Sigmoid colon (tissue), 7 donors: Measurements from ENCODE around the gene SULT1A1. TPM values are rescaled to one million over a fixed set of nuclear protein-coding genes. Genes with fewer than 3 reads are reported as not detected.
"Not testable (repeated sequence)": the region's sequence is repeated elsewhere in the genome, so short reads cannot be mapped to it uniquely, and the experiment has no call there.

ENCODE experiments used
- DNase-seq: peaks from one replicate; pipeline ENCODE4 v3.0.0-alpha.2; 2019
- H3K27ac ChIP-seq, 4 donors: fragments of 200-600 bp; sonication (generic); one replicate each; pipeline ENCODE4 v1.5.1; 2016 to 2019; ENCODE audit warnings: mild to moderate bottlenecking in 1 of 4
- H3K27me3 ChIP-seq, 3 donors: fragments of 200-600 bp; sonication (generic); one replicate each; pipeline ENCODE4 v1.5.1; 2019; ENCODE audit warnings: mild to moderate bottlenecking in 1 of 3
- H3K36me3 ChIP-seq, 4 donors: fragments of 200-600 bp; sonication (generic); one replicate each; pipeline ENCODE4 v1.5.1; 2016 to 2019
- H3K4me1 ChIP-seq, 4 donors: fragments of 200-600 bp; sonication (generic); one replicate each; pipeline ENCODE4 v1.5.1; 2017 to 2019
- H3K4me3 ChIP-seq, 4 donors: fragments of 200-600 bp; sonication (generic); one replicate each; pipeline ENCODE4 v1.5.1; 2017 to 2019; ENCODE audit warnings: mild to moderate bottlenecking in 2 of 4, moderate library complexity in 1 of 4
- H3K9me3 ChIP-seq, 4 donors: fragments of 200-600 bp in 3 of 4; sonication (generic) in 3 of 4; one replicate each; pipeline versions ENCODE4 v1.5.1 to v1.6.1; 2013 to 2019
- CTCF ChIP-seq, 4 experiments: fragments of 450-650 bp in 3 of 4; fragments of 200-600 bp in 1 of 4; IDR thresholded peaks; one replicate each; pipeline ENCODE4 v1.5.1; 2016 to 2019; ENCODE audit warnings: antibody characterized with exemption in 4 of 4, mild to moderate bottlenecking in 3 of 4, moderate library complexity in 2 of 4
- POLR2A ChIP-seq, 2 donors: fragments of 450-650 bp; IDR thresholded peaks; one replicate each; pipeline ENCODE4 v1.6.1; 2016; ENCODE audit warnings: antibody characterized with exemption in 2 of 2, mild to moderate bottlenecking in 2 of 2, moderate library complexity in 2 of 2
- WGBS, 2 donors: extraction: QIAGEN DNeasy Blood & Tissue Kit; methylation state at CpG; one replicate each; pipeline ENCODE4 v1.1.7; 2013; 5-methylcytosine and 5-hydroxymethylcytosine counted together
- intact Hi-C: fragments of 100-400 bp; cut with DNase I; formaldehyde crosslinking; loops from one replicate; pipeline ENCODE4 v1.15.1; 2023
- polyA plus RNA-seq, 3 donors: library from polyadenylated mRNA; stranded (reverse); fragments of 200-250 nt; gene quantifications; one replicate each; pipeline ENCODE4 v1.2.3, GENCODE V29; 2013
- total RNA-seq, 4 donors: library from RNA; depleted of rRNA; stranded (reverse); fragments of >200 nt; gene quantifications; one replicate each; pipeline ENCODE4 v1.1.0, GENCODE V29; 2016
- donor health status: healthy with polysubstance abuse.
- donor health status: Bipolar disorder and iron deficiency.
- donor health status: healthy.

SULT1A1 gene
- total and polyA plus RNA-seq, 7 donors = 10.2 to 283 (median 27.7) TPM

GRCh38 chr16:28615486-28616223 is 5.8 kb upstream of the SULT1A1 start:
- H3K27me3 ChIP-seq, H3K9me3 ChIP-seq, intact Hi-C loops, H3K4me1 ChIP-seq, DNase-seq, H3K4me3 ChIP-seq, H3K27ac ChIP-seq, H3K36me3 ChIP-seq: not testable (repeated sequence)
- 46 to 62% methylated on average over 17 of the region's 24 CpGs for whole genome bisulfite sequencing, 2 donors
- peak; percentile 53 to 65 (median 62) for TF ChIP-seq CTCF (IDR thresholded peaks at IDR 0.05)

- 74 to 88% methylated on average over 15 of the region's 16 CpGs for WGBS, 2 donors
- H3K4me3 ChIP-seq, H3K36me3 ChIP-seq, H3K27me3 ChIP-seq, H3K27ac ChIP-seq, H3K9me3 ChIP-seq, DNase-seq, H3K4me1 ChIP-seq, intact Hi-C loops: not testable (repeated sequence)
Observed at GRCh38 chr16:28614561-28614960, 4.7 kb upstream of the SULT1A1 start.

- H3K36me3 ChIP-seq, intact Hi-C loops, H3K4me1 ChIP-seq, DNase-seq, H3K9me3 ChIP-seq, H3K4me3 ChIP-seq, H3K27ac ChIP-seq, H3K27me3 ChIP-seq: not testable (repeated sequence)
- WGBS, 2 donors = 38 to 39% methylated on average over 7 of the region's 26 CpGs
Observed at GRCh38 chr16:28613912-28614311, 4.1 kb upstream of the SULT1A1 start.

GRCh38 chr16:28612359-28613280 is 2.8 kb upstream of the SULT1A1 start:
- no CpG with 5 or more reads among the region's 17 CpGs for WGBS, 2 donors
- intact Hi-C loops, H3K27ac ChIP-seq, H3K27me3 ChIP-seq, H3K36me3 ChIP-seq, H3K4me1 ChIP-seq, DNase-seq, H3K9me3 ChIP-seq, H3K4me3 ChIP-seq: not testable (repeated sequence)

- TF ChIP-seq POLR2A (IDR thresholded peaks at IDR 0.05) = no peak
- Histone ChIP-seq H3K27me3 (peaks cover 0 to 3% (median 0%) of the 10 kb centered on the region in 3 donors), H3K36me3 (no peaks in the 10 kb centered on the region), H3K4me1 (peaks cover 0 to 9% (median 0%) of the 10 kb centered on the region in 4 donors), H3K4me3 (no peak overlapping the region), H3K9me3 (no peaks in the 10 kb centered on the region), H3K27ac (peak overlapping the region in 1 of 4 donors; percentile 25)
- 50 to 72% methylated on average over 10 of the region's 10 CpGs for WGBS, 2 donors
- DNase-seq = no peak
- intact Hi-C loops = no loop called here
Observed at GRCh38 chr16:28610595-28611191, 849 bp upstream of the SULT1A1 start.

GRCh38 chr16:28608867-28609596 is 812 bp downstream of the SULT1A1 start:
- 80 to 84% methylated on average over 10 to 11 of the region's 11 CpGs for WGBS, 2 donors
- H3K4me1 ChIP-seq, intact Hi-C loops, H3K9me3 ChIP-seq, H3K27me3 ChIP-seq, H3K36me3 ChIP-seq: not testable (repeated sequence)
- DNase-seq = peak; percentile 78
- Histone ChIP-seq H3K4me3 (peak overlapping the region in 3 of 4 donors; percentile 24 to 38 (median 26)), H3K27ac (peak overlapping the region in 1 of 4 donors; percentile 48)

GRCh38 chr16:28608496-28608808 is 1.4 kb downstream of the SULT1A1 start:
- peak; percentile 60 for DNase-seq
- H3K36me3 ChIP-seq, intact Hi-C loops, H3K9me3 ChIP-seq, H3K27me3 ChIP-seq, H3K4me3 ChIP-seq, H3K4me1 ChIP-seq, H3K27ac ChIP-seq: not testable (repeated sequence)
- WGBS, 2 donors = 94 to 96% methylated on average over 6 of the region's 7 CpGs

- H3K27me3 ChIP-seq, intact Hi-C loops, H3K4me1 ChIP-seq, H3K36me3 ChIP-seq, H3K4me3 ChIP-seq, H3K27ac ChIP-seq, H3K9me3 ChIP-seq: not testable (repeated sequence)
- WGBS, 2 donors = 91 to 92% methylated on average over 10 of the region's 10 CpGs
- DNase-seq = peak; percentile 54
Observed at GRCh38 chr16:28607681-28608495, 2.0 kb downstream of the SULT1A1 start.
